IPS-NIHi11 (cell line): ENCODE data around the gene TTLL9.

Source experiments
- DNase-seq: peaks from one replicate; pipeline ENCODE4 v3.0.0; 2012; ENCODE audit warnings: mixed read lengths, low spot score

Gene TTLL9

GRCh38 chr20:31949877-31950646 lies 79.6 kb downstream of the TTLL9 start:
- DNase-seq, result no peak

GRCh38 chr20:31951203-31951529 lies 80.7 kb downstream of the TTLL9 start:
- no peak for DNase-seq

GRCh38 chr20:31951530-31952453 lies 81.4 kb downstream of the TTLL9 start, which contains the start of gene PDRG1:
Gene PDRG1, minus strand, starts transcription at chr20:31952046. Its CDS starts 85 bp downstream, at chr20:31951961.
- peak; percentile 97 for DNase-seq

- no peak for DNase-seq
These were observed 83.2 kb downstream of the TTLL9 start for GRCh38 chr20:31953556-31954148.

- DNase-seq, result no peak
These were observed 84.1 kb downstream of the TTLL9 start for GRCh38 chr20:31954500-31954899.

GRCh38 chr20:31956556-31957526 lies 86.4 kb downstream of the TTLL9 start:
- no peak for DNase-seq

GRCh38 chr20:31962761-31963160 lies 92.3 kb downstream of the TTLL9 start:
- DNase-seq, result no peak

GRCh38 chr20:31963889-31964288 lies 93.5 kb downstream of the TTLL9 start:
- no peak for DNase-seq

GRCh38 chr20:31966991-31967655 lies 96.7 kb downstream of the TTLL9 start:
- DNase-seq, result peak; percentile 21

- peak; percentile 85 for DNase-seq
These were observed 97.4 kb downstream of the TTLL9 start, which contains the start of gene XKR7 for GRCh38 chr20:31967830-31968249. Gene XKR7, plus strand, starts transcription at chr20:31968151. Its CDS starts 25 bp downstream, at chr20:31968176.

- DNase-seq, result peak; percentile 99
These were observed 98.1 kb downstream of the TTLL9 start for GRCh38 chr20:31968291-31969126.

- no peak for DNase-seq
These were observed 99.6 kb downstream of the TTLL9 start for GRCh38 chr20:31969991-31970390.

GRCh38 chr20:31972471-31973021 lies 102.1 kb downstream of the TTLL9 start:
- DNase-seq, result no peak

GRCh38 chr20:31974296-31974695 lies 103.9 kb downstream of the TTLL9 start:
- DNase-seq, result no peak

- DNase-seq, result peak; percentile 55
These were observed 104.6 kb downstream of the TTLL9 start for GRCh38 chr20:31974951-31975487.

- no peak for DNase-seq
These were observed 105.4 kb downstream of the TTLL9 start for GRCh38 chr20:31975874-31976273.

GRCh38 chr20:31977080-31977479 lies 106.6 kb downstream of the TTLL9 start:
- no peak for DNase-seq

- no peak for DNase-seq
These were observed 109.4 kb downstream of the TTLL9 start for GRCh38 chr20:31979713-31980426.

GRCh38 chr20:31981784-31982183 lies 111.3 kb downstream of the TTLL9 start:
- DNase-seq, result no peak
